ENCODE results near the gene ECT2L. TPM values are rescaled to one million over a fixed set of nuclear protein-coding genes. Genes with fewer than 3 reads are reported as not detected.

Gene ECT2L
- total RNA-seq, 1 experiment from 2014 or later: not detected

GRCh38 chr6:138953451-138953850, 157.6 kb downstream of the ECT2L start:
- peaks cover 0 to 10% (median 0%) of the 10 kb centered on the region in 3 experiments; a peak in 1 of 7 replicates for H3K36me3 Mint-ChIP-seq (ENCODE audit: insufficient read depth in 1 of 3, low read depth in 3 of 3)
- Histone ChIP-seq H4K5ac (ENCODE audit: insufficient read length, low read depth, low read length) (no peak overlapping the region), H2BK15ac (ENCODE audit: low read depth, low read length) (no peak overlapping the region), H3K14ac (ENCODE audit: insufficient read depth, low read length) (no peak overlapping the region), H3K9ac (ENCODE audit: extremely low read depth, insufficient read length, low read length) (no peak overlapping the region), H4K20me1 (ENCODE audit: control insufficient read depth, insufficient read depth, insufficient read length) (no peaks in the 10 kb centered on the region), H2AFZ (ENCODE audit: low read length) (no peak overlapping the region), H3K4ac (ENCODE audit: low read depth, low read length) (no peak overlapping the region), H2AK5ac (ENCODE audit: insufficient read length, low read length) (no peak overlapping the region), H4K8ac (replicated peaks; ENCODE audit: insufficient read length, low read depth, low read length) (no peak overlapping the region), H2BK20ac (ENCODE audit: low read depth, low read length, poor library complexity, severe bottlenecking) (no peak overlapping the region), H2BK120ac (ENCODE audit: low read depth, low read length, poor library complexity, severe bottlenecking) (no peak overlapping the region), H2BK5ac (ENCODE audit: insufficient read length, low read length) (no peak overlapping the region), H3K4me2 (ENCODE audit: insufficient read depth, insufficient read length, low read length) (no peak overlapping the region), H3K79me2 (ENCODE audit: insufficient read depth, low read length) (peaks cover 5% of the 10 kb centered on the region; the same call in 1 of the 2 replicates), H3K9me3 (ENCODE audit: control insufficient read depth, low read depth, low read length) (no peaks in the 10 kb centered on the region), H3K23ac (ENCODE audit: insufficient read length, low read depth, low read length) (no peak overlapping the region), H3K18ac (ENCODE audit: insufficient read length, low read depth, low read length) (no peak overlapping the region), H3K27ac (ENCODE audit: insufficient read length, low read depth, low read length) (no peak overlapping the region), H2BK12ac (ENCODE audit: insufficient read length, low read depth, low read length) (no peak overlapping the region), H3K4me1 (ENCODE audit: insufficient read depth, low read length) (no peaks in the 10 kb centered on the region; the same call in 1 of the 2 replicates), H3K79me1 (ENCODE audit: insufficient read depth, low read depth, low read length, poor library complexity, severe bottlenecking) (no peaks in the 10 kb centered on the region), H4K91ac (ENCODE audit: insufficient read length, low read depth, low read length) (no peak overlapping the region), H3T11ph (ENCODE audit: low read length) (no peak overlapping the region), H3K56ac (ENCODE audit: insufficient read length, low read depth, low read length) (no peak overlapping the region), H3K23me2 (ENCODE audit: insufficient read length, low read depth, low read length, poor library complexity, severe bottlenecking) (no peaks in the 10 kb centered on the region), H3K27me3 (ENCODE audit: insufficient read depth, low read length) (no peaks in the 10 kb centered on the region)
- no peak overlapping the region for H3K4me3 Mint-ChIP-seq
- DNase-seq: no peak
- H3K27ac Mint-ChIP-seq: no peak overlapping the region
- no peaks in the 10 kb centered on the region for H3K9me3 Mint-ChIP-seq
- WGBS (ENCODE audit: extremely low coverage, insufficient read length, low lambda C conversion rate): no CpG with 5 or more reads among the region's 1 CpG
- TF ChIP-seq CTCF (conservative IDR thresholded peaks at IDR 0.05): no peak
- H3K4me1 Mint-ChIP-seq: peaks cover 32 to 40% of the 10 kb centered on the region in 2 experiments
- H3K27me3 Mint-ChIP-seq (ENCODE audit: low read depth): no peaks in the 10 kb centered on the region

Other genes starting within 250 kb of the ECT2L start
- gene CCDC28A, start 22.3 kb upstream of the ECT2L start, total RNA-seq (2021): 12.0 and 12.9 TPM in 2 replicates
- 68.3 and 74.4 TPM in 2 replicates for gene REPS1, start 192.2 kb downstream of the ECT2L start, total RNA-seq (2021)
- gene ABRACL, start 232.7 kb downstream of the ECT2L start, total RNA-seq (2021): 121 and 123 TPM in 2 replicates